NCI-H774 (cell line): Measurements from ENCODE around the gene FAAH.
"Not testable (repeated sequence)": the region's sequence is repeated elsewhere in the genome, so short reads cannot be mapped to it uniquely, and the experiment has no call there.

Source experiments
- DNase-seq: peaks from one replicate; lab custom pipeline; 2025; lab: John Stamatoyannopoulos, UW

The FAAH gene

DNA sequence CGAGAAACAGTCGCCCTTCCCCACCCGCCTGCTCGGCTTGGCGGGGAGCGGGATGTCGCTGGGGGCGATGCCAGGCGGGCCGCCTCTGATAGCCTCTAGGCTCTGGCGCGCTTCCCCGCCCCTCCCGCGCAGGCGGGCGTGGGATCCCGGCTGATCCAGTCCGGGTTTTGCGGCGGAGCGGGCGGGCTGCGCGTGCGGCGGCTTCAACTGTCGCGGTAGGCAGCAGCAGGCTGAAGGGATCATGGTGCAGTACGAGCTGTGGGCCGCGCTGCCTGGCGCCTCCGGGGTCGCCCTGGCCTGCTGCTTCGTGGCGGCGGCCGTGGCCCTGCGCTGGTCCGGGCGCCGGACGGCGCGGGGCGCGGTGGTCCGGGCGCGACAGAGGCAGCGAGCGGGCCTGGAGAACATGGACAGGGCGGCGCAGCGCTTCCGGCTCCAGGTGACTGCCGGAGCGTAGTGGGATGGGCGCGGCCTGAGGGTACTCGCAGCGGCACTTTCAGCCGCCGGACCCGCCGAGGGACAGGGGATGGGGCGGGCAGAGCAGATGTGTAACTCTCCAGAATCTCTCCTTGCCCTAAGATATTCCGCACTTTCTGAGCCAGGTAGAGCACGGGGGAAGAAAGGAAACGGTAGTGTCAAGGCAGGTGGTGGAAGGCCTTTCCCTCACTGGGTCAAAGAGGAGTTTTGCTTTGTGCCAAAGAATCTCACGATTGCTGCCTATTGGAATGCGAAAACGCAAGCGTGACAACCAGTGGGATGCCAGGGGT, at the start of gene FAAH:
Gene FAAH, plus strand, starts transcription at position 210 of the 764 bp plus-strand sequence. Its CDS starts 32 bp downstream, at position 242.
- no peak for DNase-seq

DNA sequence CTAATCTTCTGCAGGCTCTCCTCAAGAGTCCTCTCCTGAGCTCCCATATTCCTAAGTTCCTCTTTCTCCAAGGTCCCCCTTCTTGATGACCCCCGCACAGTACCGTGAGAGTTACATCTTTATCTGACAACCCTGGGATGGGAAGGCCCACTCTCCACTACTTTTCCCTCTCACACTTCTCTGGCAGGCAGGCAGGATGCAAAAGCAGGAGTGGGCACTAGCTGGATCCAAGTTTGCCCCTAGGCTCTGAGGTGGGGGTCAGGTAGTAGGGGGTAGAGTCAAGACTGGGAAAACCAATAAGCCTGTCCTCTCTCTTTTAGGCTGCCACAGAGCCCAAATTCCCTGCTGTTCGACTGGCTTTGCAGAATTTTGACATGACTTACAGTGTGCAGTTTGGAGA, 49.6 kb upstream of the FAAH start:
- no peak for DNase-seq

DNA sequence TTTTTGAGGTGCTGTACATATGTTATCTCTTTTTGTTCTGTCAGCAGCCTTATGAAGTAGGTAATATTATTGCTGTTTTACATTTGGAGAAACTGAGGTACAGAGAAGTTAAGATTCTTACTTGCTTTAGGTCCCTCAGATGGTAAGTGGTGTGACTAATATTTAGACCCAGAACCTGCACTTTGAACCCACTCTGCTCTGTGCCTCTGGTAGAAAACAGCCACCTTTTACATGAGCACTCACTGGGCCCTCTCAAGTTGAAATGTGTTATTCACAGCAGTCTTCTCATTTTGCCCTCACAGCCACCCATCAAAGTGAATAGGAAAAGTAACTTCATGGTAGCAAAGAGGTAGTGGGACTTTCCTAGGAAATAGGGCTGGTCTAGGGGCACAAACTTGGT, 48.8 kb upstream of the FAAH start:
- no peak for DNase-seq

DNA sequence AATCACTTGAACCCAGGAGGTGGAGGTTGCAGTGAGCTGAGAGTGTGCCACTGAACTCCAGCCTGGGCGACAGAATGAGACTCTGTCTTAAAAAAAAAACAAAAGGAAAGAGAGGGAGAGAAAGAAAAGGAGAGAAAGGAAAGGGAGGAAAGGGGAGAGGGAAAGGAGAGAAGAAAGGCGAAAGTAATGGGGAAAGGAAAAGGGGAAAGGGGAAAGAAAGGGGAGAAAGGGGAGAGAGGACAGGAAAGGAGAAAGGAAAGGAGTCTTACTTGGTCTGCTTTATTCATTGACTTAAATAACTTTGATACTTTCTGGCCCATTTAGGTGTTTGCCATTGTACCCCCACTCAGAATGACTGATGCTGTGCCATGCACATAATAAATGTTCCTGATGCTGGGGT, 41.8 kb upstream of the FAAH start:
- no peak for DNase-seq

DNA sequence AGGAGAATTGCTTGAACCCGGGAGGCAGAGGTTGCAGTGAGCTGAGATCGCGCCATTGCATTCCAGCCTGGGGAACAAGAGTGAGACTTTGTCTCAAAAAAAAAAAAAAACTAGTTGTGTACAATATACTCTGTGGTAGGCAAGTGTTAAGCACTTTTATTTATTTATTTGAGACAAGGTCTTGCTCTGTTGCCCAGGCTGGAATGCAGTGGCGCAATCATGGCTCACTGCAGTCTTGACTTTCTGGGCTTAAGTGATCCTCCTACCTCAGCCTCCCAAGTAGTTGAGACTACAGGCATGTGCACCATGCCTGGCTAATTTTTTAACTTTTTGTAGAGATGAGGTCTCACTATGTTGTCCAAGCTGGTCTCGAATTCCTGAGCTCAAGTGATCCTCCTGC, 38.2 kb upstream of the FAAH start:
- not testable (repeated sequence) for DNase-seq

DNA sequence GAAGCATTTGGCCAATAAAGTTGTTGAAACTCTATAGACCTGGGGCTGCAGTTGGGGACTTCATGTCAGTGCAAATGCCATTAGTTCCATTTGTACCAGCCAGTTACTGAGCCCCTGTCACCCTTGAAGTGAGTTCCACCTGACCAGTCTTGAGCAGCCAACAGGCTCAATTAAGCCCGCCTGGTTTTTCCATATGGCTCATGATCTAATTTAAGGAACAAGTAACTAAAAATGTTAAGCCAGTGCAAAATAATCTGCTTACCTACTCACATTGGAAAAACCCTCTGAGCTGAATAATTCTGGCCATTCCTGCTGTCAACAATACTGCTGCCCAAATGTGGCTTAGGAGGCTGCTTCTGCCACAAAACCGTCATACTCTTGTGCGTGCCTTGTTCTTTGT, 32.0 kb upstream of the FAAH start:
- DNase-seq, result no peak

DNA sequence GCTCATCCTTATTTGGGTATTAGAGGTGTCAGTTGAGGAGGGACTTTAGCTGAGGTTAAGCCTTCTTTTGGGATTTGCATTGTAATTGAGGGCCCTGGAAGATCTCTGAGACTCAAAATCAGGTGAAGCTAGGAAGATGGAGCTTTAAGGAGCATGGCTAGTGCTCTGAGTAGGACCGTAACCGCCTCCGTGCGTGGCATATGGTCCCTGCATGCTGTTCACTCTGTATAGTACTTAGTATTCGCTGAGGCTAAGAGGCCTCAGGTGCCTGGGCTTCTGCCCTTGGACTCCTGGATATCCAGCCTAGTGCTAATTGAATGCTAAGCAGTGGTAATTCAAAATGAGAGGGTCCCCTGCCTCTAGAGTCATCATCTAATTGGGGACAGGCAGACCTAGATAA, 31.0 kb upstream of the FAAH start:
- DNase-seq, result no peak

DNA sequence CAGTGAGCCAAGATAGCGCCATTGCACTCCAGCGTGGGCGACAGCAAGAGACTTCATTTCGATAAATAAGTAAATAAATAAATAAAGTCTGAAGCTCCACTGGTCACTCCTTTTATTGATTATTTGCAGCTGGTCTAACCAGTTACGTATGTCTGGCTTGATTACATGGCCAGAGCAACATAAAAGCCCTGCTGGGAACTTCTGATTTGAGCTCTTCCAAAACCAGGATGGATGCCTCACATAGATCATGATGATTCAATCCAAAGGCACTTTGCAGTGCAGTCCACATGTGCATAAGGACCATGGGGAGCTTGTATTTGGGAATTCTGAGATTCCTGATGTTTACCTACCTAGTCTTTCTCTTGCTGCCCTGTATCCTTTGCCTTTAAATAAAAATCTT, 29.5 kb upstream of the FAAH start:
- no peak for DNase-seq

DNA sequence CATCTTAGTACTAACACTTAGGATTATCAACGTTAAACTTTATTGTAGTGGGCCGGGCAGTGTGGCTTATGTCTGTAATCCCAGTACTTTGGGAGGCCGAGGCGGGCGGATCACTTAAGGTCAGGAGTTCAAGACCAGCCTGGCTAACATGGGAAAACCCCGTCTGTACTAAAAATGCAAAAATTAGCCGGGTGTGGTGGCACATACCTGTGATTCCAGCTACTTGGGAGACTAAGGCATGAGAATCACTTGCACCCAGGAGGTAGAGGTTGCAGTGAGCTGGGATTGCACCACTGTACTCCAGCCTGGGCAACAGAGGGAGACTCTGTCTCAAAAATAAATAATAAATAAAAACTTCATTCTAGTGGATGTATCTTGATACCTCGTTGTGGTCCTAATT, 28.3 kb upstream of the FAAH start:
- DNase-seq, result not testable (repeated sequence)

DNA sequence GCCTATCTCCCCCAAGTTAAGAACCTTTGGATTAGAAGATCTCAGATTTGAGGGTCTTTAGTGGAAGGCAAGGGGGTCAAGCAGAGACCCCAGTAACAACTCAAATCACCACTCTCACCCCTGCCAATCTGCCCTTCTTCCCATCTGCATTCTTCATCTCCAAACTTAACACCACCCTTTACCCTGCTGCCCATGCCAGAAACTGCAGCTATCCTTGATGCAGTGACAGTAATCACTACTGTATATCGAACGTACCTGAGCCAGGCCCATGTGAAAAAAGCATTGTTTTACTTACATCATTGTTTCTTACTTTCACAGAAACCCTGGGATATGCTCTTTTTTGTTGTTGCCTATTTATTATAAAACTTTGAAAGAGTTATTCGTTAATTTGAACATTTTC, 27.0 kb upstream of the FAAH start:
- no peak for DNase-seq

DNA sequence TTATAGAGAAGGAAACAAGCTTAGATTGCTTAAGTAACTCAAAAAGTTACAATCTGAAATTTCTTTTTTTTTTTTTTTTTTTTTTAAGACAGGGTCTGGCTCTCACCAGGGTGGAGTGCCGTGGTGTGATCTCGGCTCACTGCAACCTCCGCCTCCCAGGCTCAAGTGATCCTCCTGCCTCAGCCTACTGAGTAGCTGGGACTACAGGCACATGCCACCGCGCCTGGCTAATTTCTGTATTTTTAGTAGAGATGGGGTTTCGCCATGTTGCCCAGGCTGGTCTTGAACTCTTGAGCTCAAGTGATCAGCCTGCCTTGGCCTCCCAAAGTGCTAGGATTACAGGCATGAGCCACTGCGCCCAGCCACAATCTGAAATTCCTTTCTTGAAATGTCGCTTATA, 26.4 kb upstream of the FAAH start:
- DNase-seq, result not testable (repeated sequence)

DNA sequence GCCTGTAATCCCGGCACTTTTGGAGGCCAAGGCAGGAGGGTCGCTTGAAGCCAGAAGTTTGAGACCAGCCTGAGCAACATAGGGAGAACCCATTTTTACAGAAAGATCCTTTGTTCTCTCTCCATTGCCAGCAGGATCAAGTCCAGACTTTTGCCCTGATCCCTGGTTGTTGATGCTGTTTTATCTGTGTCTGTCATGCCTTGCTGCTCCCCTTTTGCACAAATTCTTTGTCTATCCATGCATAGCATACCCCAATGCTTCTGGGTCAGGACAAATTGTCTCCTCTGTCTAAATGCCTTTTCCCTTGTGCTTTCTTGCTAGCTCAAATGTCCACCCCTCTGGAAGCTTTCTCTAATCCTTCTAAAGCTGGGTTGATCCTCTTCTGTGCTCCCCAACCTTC, 25.3 kb upstream of the FAAH start:
- no peak for DNase-seq

DNA sequence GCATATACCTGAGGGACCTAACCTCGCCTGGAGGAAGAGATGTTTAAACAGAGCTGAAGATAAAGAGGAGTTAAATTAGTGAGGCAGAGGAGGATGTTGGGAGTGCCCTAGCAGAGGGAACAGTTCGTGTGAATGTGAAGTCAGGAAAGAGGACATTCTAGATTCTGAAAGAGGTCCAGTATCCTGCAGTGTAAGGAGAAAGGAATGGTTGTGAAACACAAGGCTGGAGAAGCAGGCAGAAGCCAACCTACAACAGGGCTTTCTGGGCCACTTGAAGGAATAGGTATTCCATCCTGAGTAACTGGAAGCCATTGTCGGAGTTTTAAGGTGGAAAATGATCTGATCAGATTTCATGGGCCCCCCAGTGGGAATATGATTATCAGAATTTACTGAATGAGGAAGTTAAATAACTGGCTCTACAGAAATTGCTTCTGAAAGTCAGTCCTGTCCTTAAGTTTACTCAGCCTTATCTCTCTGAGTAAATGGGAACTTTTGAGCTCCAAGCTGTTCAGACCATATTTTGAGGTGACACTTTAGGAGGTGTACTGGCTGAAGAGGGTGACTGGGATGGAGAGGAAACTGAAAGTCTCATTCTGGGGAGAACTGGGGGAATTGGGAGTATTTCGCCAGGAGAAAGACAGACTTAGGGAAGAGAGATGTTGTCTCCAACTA, 24.4 kb upstream of the FAAH start:
- DNase-seq, result no peak

DNA sequence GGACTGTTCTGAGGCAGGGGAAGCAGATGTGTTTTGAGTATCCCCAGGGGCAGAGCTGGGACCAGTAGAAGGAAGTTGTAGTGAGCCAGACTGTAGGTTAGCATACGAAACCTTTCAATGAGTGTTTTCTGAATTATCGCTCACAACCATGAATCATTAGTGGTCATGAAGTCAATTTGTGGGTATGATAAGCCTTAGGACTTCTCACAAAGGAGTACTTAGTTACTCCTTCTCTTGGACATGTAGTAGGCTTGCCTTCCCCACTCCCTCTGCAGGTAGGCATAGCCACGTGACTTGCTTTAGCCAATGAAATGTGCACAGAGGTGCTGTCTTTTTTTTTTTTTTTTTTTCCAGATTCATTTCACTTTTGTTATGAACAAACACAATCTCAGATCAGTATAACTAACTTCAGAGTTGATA, 23.9 kb upstream of the FAAH start:
- DNase-seq, result no peak

DNA sequence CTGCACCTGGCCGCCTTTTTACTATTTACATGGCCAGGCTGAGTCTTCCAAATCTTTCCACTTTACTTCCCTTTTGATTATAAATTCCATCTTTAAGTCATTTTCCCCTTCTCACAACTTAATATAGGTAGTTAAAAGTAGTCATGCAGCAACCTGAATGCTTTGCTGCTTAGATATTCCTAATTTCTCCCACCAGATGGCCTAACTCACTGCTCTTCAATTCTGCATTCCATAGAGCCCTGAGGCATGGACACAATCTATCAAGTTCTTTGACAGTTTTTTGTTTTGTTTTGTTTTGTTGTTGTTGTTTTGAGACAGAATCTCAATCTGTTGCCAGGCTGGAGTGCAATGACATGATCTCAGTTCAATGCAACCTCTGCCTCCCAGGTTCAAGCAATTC, 21.7 kb upstream of the FAAH start:
- no peak for DNase-seq

DNA sequence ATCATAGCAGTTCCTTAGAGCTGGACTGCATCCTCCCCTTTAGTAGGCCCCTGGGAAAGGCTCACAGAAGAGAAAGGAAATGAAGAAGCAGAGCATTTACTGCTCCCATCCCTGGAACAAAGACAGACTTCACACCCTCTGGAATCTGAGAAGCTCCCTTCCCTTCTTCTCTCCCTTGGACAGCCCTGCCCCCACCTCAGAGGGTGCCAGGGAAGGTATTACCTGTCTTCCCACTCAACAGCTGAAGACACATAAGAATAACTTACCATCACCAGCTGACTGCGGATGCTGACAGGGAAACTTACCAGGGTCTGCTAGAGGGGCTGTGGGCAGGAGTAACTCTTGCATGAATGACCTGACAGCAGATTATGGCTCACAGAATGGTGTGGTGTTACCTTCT, 14.1 kb upstream of the FAAH start:
- no peak for DNase-seq

DNA sequence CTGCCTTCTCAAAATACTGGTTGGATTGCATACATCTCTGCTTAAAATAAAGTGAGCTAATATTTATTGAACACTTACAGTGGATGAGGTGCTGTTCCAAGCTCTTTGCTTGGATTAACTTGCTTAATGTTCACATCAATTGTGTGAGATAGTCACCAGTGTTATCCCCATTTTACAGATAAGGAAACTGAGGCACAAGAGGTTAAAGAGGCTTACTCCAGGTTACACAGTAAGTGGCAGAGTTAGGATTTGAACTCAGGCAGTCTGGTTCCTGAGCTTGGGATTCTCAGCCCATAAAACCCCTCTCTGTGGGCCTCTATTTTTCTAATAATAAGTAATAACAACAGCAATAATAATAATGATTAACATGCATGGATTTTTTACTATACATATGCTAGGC, 13.6 kb upstream of the FAAH start:
- DNase-seq, result no peak

DNA sequence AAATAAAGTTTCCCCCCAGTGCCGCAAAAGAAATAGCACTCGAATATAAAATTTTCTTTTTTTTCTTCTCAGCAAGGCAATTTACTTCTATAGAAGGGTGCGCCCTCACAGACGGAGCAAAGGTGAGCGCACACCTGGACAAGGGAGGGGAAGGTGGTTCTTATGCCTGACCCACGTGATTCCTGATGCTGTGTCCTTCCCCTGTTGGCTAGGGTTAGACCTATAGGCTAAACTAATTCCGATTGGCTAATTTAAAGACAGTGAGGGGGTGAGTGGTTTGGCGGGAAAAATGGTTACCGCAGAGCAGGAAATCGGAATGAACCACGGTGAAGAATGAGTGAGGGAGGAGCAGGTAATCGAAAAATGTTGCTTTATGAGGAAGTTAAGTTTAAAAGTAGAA, 607 bp upstream of the FAAH start:
- no peak for DNase-seq

DNA sequence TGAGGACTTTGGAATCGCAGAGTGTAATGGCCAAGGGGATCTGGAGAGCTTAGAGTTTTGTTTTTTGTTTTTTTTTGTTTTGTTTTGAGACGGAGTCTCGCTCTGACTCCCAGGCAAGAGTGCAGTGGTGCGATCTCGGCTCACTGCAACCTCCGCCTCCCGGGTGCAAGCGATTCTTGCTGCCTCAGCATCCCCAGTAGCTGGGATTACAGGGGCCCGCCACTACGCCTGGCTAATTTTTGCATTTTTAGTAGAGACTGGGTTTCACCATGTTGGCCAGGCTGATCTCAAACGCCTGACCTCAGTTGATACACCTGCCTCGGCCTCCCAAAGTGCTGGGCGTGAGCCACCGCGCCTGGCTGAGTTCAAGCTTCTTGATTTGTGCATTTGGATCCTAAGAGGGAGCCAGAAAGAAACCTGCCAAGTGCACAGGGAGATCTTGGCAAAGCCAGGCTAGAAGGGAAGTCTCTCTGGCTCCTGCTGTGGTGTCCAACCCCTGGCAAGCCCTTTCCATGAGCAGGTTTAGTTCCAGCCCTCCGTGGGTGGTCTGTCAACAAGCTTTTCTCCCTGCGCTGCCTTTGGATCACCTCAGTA, 852 bp downstream of the FAAH start:
- no peak for DNase-seq

DNA sequence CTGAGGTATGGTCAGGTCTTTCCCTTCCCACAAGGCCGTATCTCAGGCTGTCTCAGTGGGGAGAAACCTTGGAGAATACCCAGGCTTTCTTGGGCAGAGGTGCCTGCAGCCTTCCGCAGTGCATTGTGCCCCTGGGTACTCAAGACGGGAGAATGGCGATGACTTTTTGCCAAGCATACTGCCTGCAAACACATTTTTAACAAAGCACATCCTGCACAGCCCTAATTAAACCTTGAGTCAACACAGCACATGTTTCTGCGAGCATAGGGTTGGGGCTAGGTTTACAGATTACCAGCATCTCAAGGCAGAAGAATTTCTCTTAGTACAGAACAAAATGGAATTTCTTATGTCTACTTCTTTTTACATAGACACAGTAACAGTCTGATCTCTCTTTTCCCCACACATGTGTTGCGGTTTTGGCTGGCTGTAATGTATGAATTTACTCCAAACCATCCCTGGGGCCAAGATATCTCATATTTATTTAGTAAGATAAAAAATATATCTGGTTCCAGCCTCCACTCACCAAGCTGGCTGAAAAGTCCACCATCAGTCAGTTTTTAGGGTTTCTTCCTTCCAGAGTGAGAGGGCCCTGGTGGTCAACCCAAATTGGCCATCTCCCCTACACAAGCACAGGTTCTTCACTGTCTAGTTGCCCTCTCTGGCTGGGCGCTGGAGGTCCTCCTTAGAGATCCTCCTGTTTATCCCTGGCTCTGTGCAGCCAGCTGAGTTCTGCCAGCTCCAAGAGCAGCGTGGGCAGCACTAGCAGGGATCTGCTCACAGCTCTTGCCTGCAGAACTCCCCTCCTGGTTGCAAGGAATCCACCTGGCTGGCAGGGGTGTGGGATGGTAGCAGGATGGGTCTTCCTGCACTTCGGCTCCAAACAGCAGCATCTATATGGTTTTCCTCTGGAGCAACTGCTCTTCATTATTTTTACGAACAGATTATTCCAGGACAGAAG, 2.6 kb downstream of the FAAH start:
- DNase-seq, result peak; percentile 16

DNA sequence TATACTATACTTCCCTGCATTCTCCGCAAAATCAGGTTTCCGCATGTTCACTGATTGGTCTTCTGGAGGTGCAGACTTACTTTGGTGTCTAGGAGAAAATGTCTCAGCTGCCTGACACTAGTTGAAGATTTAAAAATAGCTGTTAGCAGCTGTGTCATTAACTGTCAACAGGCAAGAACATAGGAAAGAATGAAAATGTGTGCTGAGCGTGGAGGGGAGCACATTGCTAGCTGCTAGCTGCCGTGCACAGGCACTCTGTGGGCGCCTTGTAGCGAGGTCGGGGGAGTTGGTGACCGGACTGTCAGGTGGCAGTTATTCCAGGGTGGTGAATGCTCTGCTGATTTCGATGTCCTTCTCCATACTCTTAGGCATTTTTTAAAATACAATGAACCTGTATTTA, 5.2 kb downstream of the FAAH start:
- DNase-seq, result peak; percentile 34

DNA sequence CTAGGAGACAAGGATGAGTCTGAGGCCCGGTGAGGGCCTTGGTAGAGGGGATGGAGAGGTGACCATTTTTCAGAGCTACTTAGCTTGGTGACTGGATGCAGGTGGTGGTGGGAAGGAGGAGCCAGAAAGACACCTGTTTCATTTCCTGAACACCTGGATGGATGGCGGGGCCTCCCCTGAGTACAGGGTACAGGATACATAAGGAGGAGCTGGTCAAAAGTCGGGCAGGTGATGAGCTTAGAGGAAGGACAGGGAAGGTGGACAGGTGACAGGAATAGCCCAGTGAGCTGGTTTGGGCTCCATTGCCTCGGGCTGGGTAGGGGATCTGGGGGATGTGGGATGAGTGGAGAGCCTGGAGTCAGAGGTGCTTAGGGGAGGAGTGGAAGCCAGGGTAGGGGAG, 6.3 kb downstream of the FAAH start:
- DNase-seq, result peak; percentile 26
